AG08395 (cell line): ENCODE results near the gene PCBP3.
"Not testable (repeated sequence)": the region's sequence is repeated elsewhere in the genome, so short reads cannot be mapped to it uniquely, and the experiment has no call there.

Source experiments
- DNase-seq: peaks from one replicate; pipeline ENCODE4 v3.0.0; 2012; ENCODE audit warnings: mixed read lengths, low spot score

The PCBP3 gene

GRCh38 chr21:45948576-45949141 lies 305.1 kb downstream of the PCBP3 start:
- DNase-seq: no peak

- no peak for DNase-seq
Measured at GRCh38 chr21:45949928-45950739, 306.6 kb downstream of the PCBP3 start.

GRCh38 chr21:45950740-45951515 lies 307.4 kb downstream of the PCBP3 start:
- peak; percentile 71 for DNase-seq

GRCh38 chr21:45951676-45952075 lies 308.2 kb downstream of the PCBP3 start:
- no peak for DNase-seq

GRCh38 chr21:45952527-45952926 lies 309.0 kb downstream of the PCBP3 start:
- DNase-seq: not testable (repeated sequence)

- DNase-seq: no peak
Measured at GRCh38 chr21:45952974-45953373, 309.4 kb downstream of the PCBP3 start.

GRCh38 chr21:45954261-45954660 lies 310.7 kb downstream of the PCBP3 start:
- peak; percentile 64 for DNase-seq

- DNase-seq: no peak
Measured at GRCh38 chr21:45954921-45955320, 311.4 kb downstream of the PCBP3 start.

- no peak for DNase-seq
Measured at GRCh38 chr21:45957551-45957950, 314.0 kb downstream of the PCBP3 start.

- DNase-seq: peak; percentile 89
Measured at GRCh38 chr21:45957981-45958600, 314.6 kb downstream of the PCBP3 start.

GRCh38 chr21:45959182-45959581 lies 315.7 kb downstream of the PCBP3 start:
- no peak for DNase-seq

GRCh38 chr21:45959779-45960390 lies 316.4 kb downstream of the PCBP3 start:
- DNase-seq: no peak

- DNase-seq: not testable (repeated sequence)
Measured at GRCh38 chr21:45961408-45961807, 317.9 kb downstream of the PCBP3 start.

- DNase-seq: no peak
Measured at GRCh38 chr21:45962531-45963231, 319.2 kb downstream of the PCBP3 start.

GRCh38 chr21:45963232-45963570 lies 319.7 kb downstream of the PCBP3 start:
- DNase-seq: no peak

- no peak for DNase-seq
Measured at GRCh38 chr21:45964649-45965048, 321.1 kb downstream of the PCBP3 start.

- no peak for DNase-seq
Measured at GRCh38 chr21:45965084-45965809, 321.7 kb downstream of the PCBP3 start.

GRCh38 chr21:45966791-45967394 lies 323.4 kb downstream of the PCBP3 start:
- no peak for DNase-seq

GRCh38 chr21:45969921-45970673 lies 326.6 kb downstream of the PCBP3 start:
- no peak for DNase-seq
